GM19452 (cell line): ENCODE data around the gene PTPRN2.

Experiments used
- ATAC-seq: cut with Tn5 transposase; IDR thresholded peaks from one replicate; pipeline ENCODE4 v1.9.1; 2021; ENCODE audit not compliant: unreplicated experiment

The PTPRN2 gene

GRCh38 chr7:158373476-158374133 is 214.0 kb downstream of the PTPRN2 start:
- ATAC-seq: no peak

GRCh38 chr7:158372400-158373342 is 215.0 kb downstream of the PTPRN2 start:
- no peak for ATAC-seq

- no peak for ATAC-seq
Observed at GRCh38 chr7:158371856-158372255, 215.8 kb downstream of the PTPRN2 start.

GRCh38 chr7:158369866-158370265 is 217.8 kb downstream of the PTPRN2 start:
- ATAC-seq: no peak

GRCh38 chr7:158369290-158369689 is 218.3 kb downstream of the PTPRN2 start:
- ATAC-seq: no peak

- no peak for ATAC-seq
Observed at GRCh38 chr7:158368449-158368848, 219.2 kb downstream of the PTPRN2 start.

GRCh38 chr7:158367634-158367982 is 220.0 kb downstream of the PTPRN2 start:
- no peak for ATAC-seq

GRCh38 chr7:158366916-158367633 is 220.5 kb downstream of the PTPRN2 start:
- no peak for ATAC-seq

GRCh38 chr7:158366346-158366745 is 221.3 kb downstream of the PTPRN2 start:
- no peak for ATAC-seq

- no peak for ATAC-seq
Observed at GRCh38 chr7:158365267-158365666, 222.4 kb downstream of the PTPRN2 start.

GRCh38 chr7:158364451-158364850 is 223.2 kb downstream of the PTPRN2 start:
- no peak for ATAC-seq

- ATAC-seq: no peak
Observed at GRCh38 chr7:158362912-158363905, 224.4 kb downstream of the PTPRN2 start.

GRCh38 chr7:158362001-158362400 is 225.6 kb downstream of the PTPRN2 start:
- ATAC-seq: no peak

- ATAC-seq: no peak
Observed at GRCh38 chr7:158361326-158361946, 226.2 kb downstream of the PTPRN2 start.

GRCh38 chr7:158358926-158359645 is 228.5 kb downstream of the PTPRN2 start:
- ATAC-seq: no peak

GRCh38 chr7:158357898-158358821 is 229.5 kb downstream of the PTPRN2 start:
- ATAC-seq: no peak

- ATAC-seq: no peak
Observed at GRCh38 chr7:158357106-158357897, 230.3 kb downstream of the PTPRN2 start.
